Stomach smooth muscle (tissue), 2 donors: ENCODE results near the gene IGLL5.

Experiments
- H3K27ac ChIP-seq: one replicate; pipeline ENCODE4 v1.7.0; 2013; ENCODE audit warnings: mild to moderate bottlenecking, low read length, inconsistent platforms
- H3K27me3 ChIP-seq, 2 donors: one replicate each; pipeline ENCODE4 v1.7.0; 2013; ENCODE audit warnings: low read length in 2 of 2; ENCODE audit not compliant: insufficient read depth in 2 of 2, control insufficient read depth in 1 of 2
- H3K36me3 ChIP-seq, 2 donors: one replicate each; pipeline ENCODE4 v1.7.0; 2013; ENCODE audit warnings: low read length in 2 of 2; ENCODE audit not compliant: control insufficient read depth in 2 of 2, insufficient read depth in 2 of 2
- H3K4me1 ChIP-seq: one replicate; pipeline ENCODE4 v1.7.0; 2013; ENCODE audit warnings: low read length; ENCODE audit not compliant: control insufficient read depth, insufficient read depth
- H3K4me3 ChIP-seq, 2 donors: one replicate each; pipeline ENCODE4 v1.7.0; 2013; ENCODE audit warnings: low read length in 2 of 2
- H3K9ac ChIP-seq, 2 donors: one replicate each; pipeline ENCODE4 v1.7.0; 2013; ENCODE audit warnings: low read length in 2 of 2, mild to moderate bottlenecking in 1 of 2
- H3K9me3 ChIP-seq, 2 donors: one replicate each; pipeline ENCODE4 v1.7.0; 2013; ENCODE audit warnings: low read length in 2 of 2; ENCODE audit not compliant: control insufficient read depth in 2 of 2
- donor health status: healthy.
- donor health status: Pancreatic carcinoma.

The IGLL5 gene

DNA sequence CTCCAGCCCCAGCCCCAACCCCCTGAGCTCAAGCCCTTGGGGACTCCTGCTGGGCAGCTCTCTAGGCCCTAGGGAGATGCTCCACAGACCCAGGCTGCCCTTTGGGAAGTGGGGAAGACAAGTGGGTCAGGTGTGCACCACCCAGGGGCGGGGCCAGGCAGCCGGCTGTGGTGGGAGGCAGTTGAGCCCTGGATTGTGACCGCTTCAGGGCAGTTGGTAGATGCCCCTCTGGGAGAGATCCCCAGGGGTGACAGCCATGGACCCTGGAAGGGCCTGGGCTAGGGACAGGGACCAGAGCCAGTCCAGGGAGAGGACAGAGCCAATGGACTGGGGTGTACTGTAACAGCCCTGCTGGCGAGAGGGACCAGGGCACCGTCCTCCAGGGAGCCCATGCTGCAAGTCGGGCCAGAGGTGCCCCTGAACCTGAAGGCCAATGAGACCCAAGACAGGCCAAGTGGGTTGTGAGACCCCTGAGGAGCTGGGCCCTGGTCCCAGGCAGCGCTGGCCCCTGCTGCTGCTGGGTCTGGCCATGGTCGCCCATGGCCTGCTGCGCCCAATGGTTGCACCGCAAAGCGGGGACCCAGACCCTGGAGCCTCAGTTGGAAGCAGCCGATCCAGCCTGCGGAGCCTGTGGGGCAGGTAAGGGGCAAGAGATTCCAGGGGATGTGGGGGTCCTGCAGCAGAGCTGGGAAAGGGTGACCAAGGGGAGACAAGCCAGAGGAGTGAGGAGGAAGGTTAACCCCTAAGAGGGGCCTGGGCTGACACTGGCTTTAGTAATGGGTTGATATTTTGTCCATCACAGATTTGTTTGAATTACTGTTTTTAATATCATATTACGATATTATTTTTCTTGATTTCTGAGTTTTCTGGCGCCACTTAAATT lies at the start of gene IGLL5:
Gene IGLL5, plus strand, starts transcription at position 196 of the 883 bp plus-strand sequence. Its CDS starts 238 bp downstream, at position 434.
- H3K27ac ChIP-seq: no peak within 1 kb of the TSS
- H3K4me1 ChIP-seq: no peaks in the 10 kb centered on the region
- no peak within 1 kb of the TSS for H3K4me3 ChIP-seq
- peaks cover 3 to 5% of the 10 kb centered on the region in 2 donors for H3K27me3 ChIP-seq
- no peak within 1 kb of the TSS for H3K9ac ChIP-seq
- H3K36me3 ChIP-seq: no peaks in the 10 kb centered on the region
- no peaks in the 10 kb centered on the region for H3K9me3 ChIP-seq

DNA sequence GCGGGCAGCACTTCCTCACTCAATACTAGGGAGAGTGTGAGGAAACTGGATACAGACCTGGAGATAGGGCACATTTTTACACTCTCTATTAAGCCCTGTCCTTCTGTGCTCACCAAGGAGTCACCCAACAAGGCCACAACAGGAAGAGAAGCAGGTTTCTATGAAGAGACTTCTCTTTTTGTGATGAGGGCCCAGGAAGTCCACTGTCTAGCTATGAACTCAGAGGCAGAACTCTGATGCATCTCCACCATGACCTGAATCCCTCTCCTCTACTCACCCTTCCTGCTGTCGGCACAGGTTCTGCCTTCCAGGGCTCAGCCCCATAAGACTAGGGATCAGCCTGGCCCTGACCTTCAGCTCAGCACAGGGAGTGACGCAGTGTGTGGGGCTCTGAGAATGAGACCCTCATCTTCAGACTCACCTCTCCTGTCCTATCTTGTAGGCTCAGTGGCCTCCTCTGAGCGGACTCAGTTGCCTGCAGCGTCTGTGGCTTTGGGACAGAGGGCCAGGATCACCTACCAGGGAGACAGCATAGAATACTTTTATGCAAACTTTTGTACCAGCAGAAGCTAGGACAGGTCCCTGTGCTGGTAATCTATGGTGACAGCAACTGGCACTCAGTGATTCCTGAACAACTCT lies 49.3 kb upstream of the IGLL5 start:
- H3K27me3 ChIP-seq: peaks cover 0 to 3% of the 10 kb centered on the region in 2 donors
- H3K27ac ChIP-seq: no peak overlapping the region
- H3K4me1 ChIP-seq: no peaks in the 10 kb centered on the region
- H3K9ac ChIP-seq: no peak overlapping the region
- no peaks in the 10 kb centered on the region for H3K9me3 ChIP-seq
- H3K36me3 ChIP-seq: no peaks in the 10 kb centered on the region
- no peak overlapping the region for H3K4me3 ChIP-seq

DNA sequence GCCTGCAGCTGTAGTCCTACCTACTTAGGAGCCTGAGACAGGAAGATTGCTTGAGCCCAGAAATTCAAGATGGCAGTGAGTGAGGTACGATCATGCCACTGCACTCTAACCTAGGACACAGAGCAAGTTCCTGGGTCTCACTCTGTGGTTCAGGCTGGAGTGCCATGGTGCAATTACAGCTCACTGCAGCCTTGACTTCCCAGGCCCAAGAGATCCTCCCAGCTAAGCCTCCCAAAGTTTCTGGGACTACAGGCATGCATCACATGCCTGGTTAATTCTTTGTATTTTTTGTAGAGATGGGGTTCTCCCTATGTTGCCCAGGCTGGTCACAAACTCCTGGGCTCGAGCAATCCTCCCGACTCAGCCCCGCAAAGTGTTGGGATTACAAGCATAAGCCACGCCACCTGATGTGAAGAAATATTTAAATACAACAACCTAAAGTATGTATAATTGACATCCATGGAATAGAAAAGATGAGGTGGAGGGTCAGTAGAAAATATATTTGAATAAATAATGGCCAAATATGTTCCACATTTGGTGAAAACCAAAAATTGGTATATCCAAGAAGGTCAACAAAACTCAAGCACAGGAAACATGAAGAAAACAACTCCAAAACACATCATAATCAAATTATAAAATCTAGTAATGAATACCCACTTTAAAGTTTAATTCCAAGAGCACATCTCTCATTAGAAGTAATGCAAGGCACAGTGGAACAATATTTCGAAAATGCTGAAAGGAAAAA lies 47.9 kb upstream of the IGLL5 start:
- Histone ChIP-seq H3K4me1 (no peaks in the 10 kb centered on the region), H3K9ac (no peak overlapping the region), H3K36me3 (no peaks in the 10 kb centered on the region), H3K4me3 (no peak overlapping the region), H3K27me3 (peaks cover 0 to 3% of the 10 kb centered on the region in 2 donors), H3K27ac (no peak overlapping the region), H3K9me3 (no peaks in the 10 kb centered on the region)

DNA sequence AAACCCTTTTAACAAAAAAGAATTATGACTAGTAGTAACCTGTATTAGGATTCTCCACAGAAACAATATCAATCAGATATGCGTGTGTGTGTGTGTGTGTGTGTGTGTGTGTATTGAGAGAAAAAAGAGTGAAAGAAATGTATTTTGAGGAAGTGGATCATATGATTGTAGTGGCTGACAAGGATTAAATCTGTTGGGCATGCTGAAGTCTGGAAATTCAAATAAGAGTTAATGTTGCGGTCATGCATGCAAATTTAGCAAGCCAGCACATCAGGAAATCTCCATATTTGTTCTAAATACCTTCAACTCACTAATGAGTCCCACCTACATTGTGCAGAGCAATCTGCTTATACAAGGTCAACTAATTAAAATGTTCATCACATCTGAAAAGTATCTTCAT lies 46.8 kb upstream of the IGLL5 start:
- H3K4me1 ChIP-seq: no peaks in the 10 kb centered on the region
- H3K27ac ChIP-seq: no peak overlapping the region
- no peak overlapping the region for H3K9ac ChIP-seq
- H3K27me3 ChIP-seq: peaks cover 0 to 3% of the 10 kb centered on the region in 2 donors
- H3K36me3 ChIP-seq: no peaks in the 10 kb centered on the region
- H3K4me3 ChIP-seq: no peak overlapping the region
- H3K9me3 ChIP-seq: no peaks in the 10 kb centered on the region

DNA sequence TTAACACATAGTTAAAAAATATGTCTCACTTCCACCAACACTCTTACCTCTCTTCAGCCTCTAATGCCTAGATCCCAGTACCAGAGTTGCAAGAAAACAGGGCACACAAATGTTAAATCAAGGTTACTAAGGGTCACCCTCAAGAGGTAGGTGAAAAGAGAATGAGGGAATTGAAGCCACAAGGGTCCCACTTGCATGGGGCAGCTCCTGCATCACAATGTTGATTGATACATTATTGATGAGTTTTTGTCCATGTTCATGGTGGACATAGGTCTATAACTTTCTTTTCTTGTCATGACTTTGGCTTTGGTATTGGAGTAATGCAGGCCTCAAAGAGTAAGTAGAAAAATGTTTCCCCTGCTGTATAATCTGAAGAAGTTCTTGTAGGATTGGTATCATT lies 46.0 kb upstream of the IGLL5 start:
- Histone ChIP-seq H3K27me3 (peaks cover 0 to 3% of the 10 kb centered on the region in 2 donors), H3K9me3 (no peaks in the 10 kb centered on the region), H3K4me3 (no peak overlapping the region), H3K36me3 (no peaks in the 10 kb centered on the region), H3K4me1 (no peaks in the 10 kb centered on the region), H3K27ac (no peak overlapping the region), H3K9ac (no peak overlapping the region)

DNA sequence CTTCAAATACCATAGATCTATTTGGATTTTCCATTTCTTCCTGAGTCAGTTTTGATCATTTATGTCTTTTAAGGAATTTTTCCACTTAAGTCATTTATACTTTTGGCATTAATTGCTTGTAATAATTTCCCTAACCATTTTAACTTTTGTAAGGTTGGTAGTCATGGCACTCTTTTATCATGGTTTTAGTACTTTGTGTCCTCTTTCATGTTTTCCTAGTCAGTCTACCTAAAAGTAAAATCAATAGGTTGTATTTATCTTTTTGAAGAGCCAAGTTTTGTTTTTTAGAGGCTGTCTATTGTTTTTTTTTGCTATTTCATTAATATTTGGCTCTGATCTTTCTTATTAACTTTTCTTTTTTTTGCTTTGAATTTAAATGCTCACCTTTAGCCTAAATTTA lies 45.5 kb upstream of the IGLL5 start:
- Histone ChIP-seq H3K36me3 (no peaks in the 10 kb centered on the region), H3K4me1 (no peaks in the 10 kb centered on the region), H3K27me3 (peaks cover 0 to 3% of the 10 kb centered on the region in 2 donors), H3K9ac (no peak overlapping the region), H3K9me3 (no peaks in the 10 kb centered on the region), H3K4me3 (no peak overlapping the region), H3K27ac (no peak overlapping the region)

DNA sequence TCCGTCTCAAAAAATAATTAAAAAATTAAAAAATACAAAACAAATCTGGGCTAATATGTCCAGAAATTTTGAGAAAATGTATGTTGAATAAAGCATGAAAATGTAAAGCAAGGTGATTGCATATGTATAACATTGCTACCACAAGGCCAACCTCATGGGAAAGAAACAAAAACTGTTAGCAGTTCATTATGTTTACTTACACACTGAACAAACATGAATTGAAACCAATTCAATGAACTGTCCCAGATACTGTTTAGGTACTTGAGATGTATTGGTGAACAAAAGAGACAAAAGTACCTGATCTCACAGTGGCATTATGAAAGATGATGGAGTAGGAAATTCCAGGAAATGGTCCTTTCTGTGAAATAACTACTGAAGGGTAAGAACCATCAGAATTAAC lies 43.8 kb upstream of the IGLL5 start:
- no peak overlapping the region for H3K27ac ChIP-seq
- H3K36me3 ChIP-seq: no peaks in the 10 kb centered on the region
- no peak overlapping the region for H3K9ac ChIP-seq
- H3K4me3 ChIP-seq: no peak overlapping the region
- H3K9me3 ChIP-seq: no peaks in the 10 kb centered on the region
- no peaks in the 10 kb centered on the region for H3K27me3 ChIP-seq
- H3K4me1 ChIP-seq: no peaks in the 10 kb centered on the region

DNA sequence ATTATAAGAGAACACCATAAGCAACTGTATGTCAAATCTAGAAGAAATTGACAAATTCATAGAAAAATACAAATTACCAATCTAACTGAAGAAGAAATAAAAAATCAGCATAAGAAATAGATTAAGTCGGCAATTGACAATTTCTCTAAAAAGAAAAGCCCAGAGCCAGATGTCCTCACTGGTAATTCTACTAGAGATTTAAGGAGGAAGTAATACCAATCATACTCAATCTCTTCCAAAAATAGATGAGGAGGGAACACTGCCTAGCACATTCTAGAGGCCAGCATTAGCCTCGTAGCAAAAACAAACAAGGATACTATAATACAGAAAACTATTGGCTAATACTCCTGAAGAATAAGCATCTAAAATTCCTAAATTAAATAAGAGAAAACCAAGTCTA lies 40.4 kb upstream of the IGLL5 start:
- Histone ChIP-seq H3K4me3 (no peak overlapping the region), H3K9ac (no peak overlapping the region), H3K27me3 (peaks cover 0 to 5% of the 10 kb centered on the region in 2 donors), H3K27ac (no peak overlapping the region), H3K4me1 (no peaks in the 10 kb centered on the region), H3K9me3 (no peaks in the 10 kb centered on the region), H3K36me3 (no peaks in the 10 kb centered on the region)

DNA sequence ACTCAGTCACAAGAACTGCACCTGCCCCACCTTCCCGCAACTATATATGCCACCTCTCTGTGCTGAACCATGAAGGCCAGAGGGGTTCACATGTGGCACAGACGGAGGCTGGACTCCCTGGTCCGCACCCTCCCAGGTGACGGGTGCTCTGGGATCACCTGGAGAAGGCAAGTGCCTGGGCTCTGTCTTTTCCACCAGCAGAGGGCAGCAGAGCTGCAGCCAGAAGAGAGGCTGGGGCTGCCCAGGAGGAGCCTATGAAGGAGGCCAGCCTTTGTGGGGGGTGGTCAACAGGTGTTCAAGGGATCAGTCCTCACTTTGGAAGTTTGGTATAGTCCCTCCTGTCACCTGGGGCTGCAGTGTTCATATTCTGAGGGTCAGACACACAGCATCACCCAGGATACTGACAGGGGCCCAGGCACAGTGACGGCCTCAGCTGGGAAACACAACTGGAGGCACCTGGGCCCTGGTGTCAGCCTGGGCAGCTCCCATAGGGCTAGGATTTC lies 39.2 kb upstream of the IGLL5 start:
- H3K27ac ChIP-seq: no peak overlapping the region
- H3K4me3 ChIP-seq: no peak overlapping the region
- H3K4me1 ChIP-seq: no peaks in the 10 kb centered on the region
- H3K9me3 ChIP-seq: no peaks in the 10 kb centered on the region
- no peaks in the 10 kb centered on the region for H3K36me3 ChIP-seq
- H3K9ac ChIP-seq: no peak overlapping the region
- peaks cover 0 to 5% of the 10 kb centered on the region in 2 donors for H3K27me3 ChIP-seq

DNA sequence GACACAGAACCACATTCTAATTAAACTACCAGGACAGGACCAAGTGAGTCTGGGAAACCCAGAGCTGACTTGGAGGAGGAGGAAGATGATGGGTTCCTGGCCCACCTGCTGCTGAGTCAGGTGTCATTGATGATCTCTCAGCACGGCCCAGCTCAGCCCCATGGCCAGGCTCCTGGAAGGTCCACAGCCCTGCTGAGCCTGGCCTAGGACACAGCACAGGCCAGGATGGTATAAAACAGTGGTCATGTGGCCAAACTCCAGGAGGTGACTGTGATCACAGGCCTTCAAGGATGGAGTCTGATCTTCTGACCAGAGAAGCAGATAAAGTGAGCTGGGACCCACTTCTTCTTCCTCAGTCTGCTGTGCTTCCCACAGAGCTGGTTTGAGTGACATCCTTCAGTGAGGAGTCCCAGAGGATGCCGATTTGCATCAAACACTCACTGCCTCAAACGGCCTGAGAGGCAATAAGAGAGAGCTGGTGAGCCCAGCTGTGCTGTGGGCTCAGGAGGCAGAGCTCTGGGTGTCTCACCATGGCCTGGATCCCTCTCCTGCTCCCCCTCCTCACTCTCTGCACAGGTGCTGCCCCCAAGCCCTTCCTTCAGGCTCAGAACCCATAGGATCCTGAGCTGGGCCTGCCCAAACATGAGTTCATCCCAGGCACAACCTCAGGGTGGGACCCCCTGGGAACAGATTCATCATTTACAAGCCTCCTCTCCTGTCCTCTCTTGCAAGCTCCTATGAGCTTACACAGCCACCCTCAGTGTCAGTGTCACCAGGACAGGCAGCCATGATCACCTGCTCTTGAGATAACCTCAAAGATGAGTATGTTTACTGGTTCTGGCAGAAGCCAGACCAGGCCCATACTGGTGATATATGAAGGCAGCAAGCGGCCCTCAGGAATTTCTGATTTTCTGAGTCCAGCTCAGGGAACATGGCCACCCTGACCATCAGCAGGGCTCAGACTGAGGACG lies 37.7 kb upstream of the IGLL5 start:
- Histone ChIP-seq H3K9me3 (no peaks in the 10 kb centered on the region), H3K36me3 (no peaks in the 10 kb centered on the region), H3K4me1 (no peaks in the 10 kb centered on the region), H3K9ac (no peak overlapping the region), H3K27ac (no peak overlapping the region), H3K4me3 (no peak overlapping the region), H3K27me3 (peaks cover 0 to 5% of the 10 kb centered on the region in 2 donors)
